Suppressor macrophage treated with lipopolysaccharide for 1 hour (primary cell): ENCODE results near the gene JUNB.
"Not testable (repeated sequence)": the region's sequence is repeated elsewhere in the genome, so short reads cannot be mapped to it uniquely, and the experiment has no call there.

ENCODE experiments used
- DNase-seq, 3 donors: peaks; one replicate each; pipeline ENCODE4 v3.0.0-alpha.2; 2020 to 2022

JUNB gene

DNA sequence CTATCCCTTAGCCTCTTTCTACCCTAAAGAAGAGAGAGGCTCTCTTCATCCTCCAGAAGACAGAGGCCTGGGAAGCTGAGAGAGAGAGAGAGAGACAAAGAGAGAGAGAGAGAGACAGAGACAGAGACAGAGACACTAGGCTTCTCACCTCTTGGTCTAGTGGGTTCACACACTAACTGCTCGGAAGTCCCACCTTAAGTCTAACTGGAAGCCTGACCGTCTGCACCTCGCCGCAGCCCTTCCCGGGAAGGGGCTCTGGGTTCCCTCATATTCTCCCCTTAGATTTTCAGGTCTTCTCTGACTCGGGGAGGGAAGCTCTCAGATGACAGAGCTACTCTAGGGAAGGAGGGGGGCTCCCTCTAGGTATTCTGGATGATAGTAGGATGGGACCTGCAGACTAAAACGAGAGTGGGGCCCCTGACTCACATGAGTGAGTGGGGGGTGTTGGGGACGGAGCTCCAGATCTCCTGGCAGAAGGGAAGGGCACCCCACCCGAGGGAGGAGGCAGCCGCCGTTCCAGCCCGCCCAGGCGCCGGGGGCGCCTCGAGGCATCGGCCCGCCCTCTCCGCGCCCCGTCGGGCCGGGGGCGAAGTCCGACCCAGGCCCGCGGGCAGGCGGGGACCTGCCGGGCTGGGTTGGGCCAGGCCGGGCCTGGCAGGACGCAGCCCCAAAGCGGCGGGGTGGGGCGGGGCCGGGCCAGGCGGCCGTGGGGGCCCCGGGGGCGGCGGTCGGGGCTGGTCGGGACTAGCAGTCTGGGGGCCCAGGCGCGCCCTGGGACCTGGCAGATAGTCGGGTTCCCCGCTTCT is 2.0 kb upstream of the JUNB start:
- no peak for DNase-seq

DNA sequence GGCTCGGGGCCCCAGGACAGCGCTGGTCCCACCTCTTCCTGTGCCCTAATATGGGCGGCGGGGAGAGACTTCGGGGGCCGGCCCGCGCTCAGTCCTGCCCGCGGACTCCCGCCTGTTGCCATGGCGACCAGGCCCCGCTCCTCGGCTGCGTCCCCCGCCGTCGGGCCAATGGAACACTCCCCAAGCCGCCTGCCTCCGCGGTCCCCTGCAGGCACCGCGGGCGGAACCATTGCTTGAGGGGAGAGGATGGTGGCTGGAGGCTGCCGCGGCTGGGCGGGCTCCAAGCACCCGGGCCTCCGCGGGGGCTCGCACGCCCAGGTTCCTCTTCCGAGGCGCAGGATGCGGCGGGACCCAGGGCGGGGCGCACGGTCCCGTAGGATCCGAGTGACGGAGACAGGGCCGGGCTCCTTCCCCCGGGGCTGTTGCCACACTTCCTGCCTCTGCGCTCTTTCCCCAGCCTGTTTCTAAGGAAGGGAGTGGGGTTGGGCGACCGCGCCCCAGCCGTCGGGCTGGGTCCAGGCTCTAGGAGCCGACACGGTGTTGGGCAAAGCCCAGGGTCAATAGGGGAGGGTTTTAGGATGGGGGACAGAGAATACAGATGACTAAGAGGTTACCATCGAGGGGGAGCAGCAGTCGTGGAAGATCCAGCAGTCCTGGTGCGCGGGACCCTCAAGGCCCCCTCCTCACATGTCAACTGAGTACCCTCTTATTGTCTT is 1.2 kb upstream of the JUNB start:
- peak; percentile 99 to 100 (median 100) for DNase-seq

DNA sequence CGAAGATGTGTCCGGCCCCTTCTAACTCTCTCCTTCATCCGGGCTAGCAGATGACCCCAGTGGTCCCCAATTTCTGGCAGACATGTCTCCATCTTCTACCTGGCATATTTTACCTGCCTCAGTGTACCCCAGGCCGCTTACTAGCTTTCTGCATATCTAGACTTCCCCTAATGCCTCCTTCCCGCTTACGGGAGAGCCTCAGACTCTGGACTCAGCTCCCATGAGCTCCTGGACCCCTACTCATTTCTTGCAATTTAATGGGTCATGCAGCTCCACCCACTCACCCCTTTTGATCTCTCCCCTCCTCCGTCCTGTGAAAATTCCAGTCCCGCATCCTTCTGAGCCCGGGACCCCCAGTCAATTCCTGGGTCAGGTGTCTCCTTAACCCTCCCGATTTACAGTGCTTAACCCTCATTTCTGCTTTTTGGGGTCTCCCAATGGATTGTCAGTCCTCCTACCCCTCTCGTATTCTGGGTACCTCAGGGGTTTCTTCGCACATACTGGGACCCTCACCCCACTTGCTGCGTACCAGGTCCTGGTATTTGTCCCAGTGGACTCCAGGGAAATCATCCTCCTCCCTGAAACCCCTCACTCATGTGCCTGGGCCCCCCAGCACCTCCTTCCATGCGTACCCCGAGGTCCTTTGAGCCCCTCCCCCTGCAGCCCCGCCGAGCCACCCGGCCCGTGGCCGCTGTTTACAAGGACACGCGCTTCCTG is 500 bp upstream of the JUNB start:
- DNase-seq: peak in 2 of 3 donors; percentile 33 to 48

DNA sequence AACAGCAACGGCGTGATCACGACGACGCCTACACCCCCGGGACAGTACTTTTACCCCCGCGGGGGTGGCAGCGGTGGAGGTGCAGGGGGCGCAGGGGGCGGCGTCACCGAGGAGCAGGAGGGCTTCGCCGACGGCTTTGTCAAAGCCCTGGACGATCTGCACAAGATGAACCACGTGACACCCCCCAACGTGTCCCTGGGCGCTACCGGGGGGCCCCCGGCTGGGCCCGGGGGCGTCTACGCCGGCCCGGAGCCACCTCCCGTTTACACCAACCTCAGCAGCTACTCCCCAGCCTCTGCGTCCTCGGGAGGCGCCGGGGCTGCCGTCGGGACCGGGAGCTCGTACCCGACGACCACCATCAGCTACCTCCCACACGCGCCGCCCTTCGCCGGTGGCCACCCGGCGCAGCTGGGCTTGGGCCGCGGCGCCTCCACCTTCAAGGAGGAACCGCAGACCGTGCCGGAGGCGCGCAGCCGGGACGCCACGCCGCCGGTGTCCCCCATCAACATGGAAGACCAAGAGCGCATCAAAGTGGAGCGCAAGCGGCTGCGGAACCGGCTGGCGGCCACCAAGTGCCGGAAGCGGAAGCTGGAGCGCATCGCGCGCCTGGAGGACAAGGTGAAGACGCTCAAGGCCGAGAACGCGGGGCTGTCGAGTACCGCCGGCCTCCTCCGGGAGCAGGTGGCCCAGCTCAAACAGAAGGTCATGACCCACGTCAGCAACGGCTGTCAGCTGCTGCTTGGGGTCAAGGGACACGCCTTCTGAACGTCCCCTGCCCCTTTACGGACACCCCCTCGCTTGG is 966 bp downstream of the JUNB start:
- DNase-seq: peak; percentile 70 to 81 (median 77)

DNA sequence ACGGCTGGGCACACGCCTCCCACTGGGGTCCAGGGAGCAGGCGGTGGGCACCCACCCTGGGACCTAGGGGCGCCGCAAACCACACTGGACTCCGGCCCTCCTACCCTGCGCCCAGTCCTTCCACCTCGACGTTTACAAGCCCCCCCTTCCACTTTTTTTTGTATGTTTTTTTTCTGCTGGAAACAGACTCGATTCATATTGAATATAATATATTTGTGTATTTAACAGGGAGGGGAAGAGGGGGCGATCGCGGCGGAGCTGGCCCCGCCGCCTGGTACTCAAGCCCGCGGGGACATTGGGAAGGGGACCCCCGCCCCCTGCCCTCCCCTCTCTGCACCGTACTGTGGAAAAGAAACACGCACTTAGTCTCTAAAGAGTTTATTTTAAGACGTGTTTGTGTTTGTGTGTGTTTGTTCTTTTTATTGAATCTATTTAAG is 1.6 kb downstream of the JUNB start:
- no peak for DNase-seq

DNA sequence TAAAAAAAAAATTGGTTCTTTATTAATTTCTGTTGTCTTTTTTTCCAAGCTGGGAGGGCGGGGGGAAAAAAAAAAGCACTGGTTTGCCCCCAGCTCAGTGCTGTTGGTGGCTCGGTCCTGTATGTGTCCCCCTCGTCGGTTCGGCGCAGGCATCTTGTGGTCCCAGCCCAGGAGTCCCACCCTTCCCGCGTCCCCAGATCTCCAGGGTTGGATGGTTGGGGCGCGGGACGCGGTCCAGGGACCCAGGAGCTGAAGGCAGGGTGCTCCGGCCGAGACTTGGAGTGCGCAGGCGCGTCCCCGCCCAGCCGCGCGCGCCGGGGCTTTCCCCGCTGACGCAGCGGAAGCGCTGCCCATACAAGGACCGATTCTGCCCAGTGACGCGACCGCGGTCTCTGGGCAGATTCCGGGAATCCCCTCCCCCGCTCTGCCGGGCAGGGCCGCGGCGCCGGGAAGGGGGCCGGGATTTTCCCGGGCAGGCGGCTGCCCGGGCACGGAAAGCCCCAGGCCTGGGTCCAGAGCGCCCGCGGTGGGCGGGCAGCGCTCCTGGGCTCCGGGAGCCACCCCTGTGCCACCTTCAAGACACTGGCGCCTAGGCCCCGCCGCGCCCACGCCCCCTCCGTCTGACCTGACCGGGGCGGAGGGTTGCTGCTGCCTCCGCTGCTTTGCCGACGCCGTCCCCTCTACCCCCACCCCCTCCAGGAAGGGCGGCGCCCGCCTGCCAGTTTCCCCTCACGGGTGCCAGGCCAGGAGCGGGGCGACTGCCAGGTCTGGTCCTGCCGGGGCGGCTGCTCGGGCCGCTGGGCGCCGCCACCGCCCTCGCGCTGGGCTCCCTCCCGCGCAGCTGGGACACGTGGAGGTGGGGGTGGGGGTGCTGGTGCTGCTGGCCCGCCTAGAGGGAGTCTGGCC is 2.3 kb downstream of the JUNB start:
- DNase-seq: peak; percentile 98 to 99 (median 98)

DNA sequence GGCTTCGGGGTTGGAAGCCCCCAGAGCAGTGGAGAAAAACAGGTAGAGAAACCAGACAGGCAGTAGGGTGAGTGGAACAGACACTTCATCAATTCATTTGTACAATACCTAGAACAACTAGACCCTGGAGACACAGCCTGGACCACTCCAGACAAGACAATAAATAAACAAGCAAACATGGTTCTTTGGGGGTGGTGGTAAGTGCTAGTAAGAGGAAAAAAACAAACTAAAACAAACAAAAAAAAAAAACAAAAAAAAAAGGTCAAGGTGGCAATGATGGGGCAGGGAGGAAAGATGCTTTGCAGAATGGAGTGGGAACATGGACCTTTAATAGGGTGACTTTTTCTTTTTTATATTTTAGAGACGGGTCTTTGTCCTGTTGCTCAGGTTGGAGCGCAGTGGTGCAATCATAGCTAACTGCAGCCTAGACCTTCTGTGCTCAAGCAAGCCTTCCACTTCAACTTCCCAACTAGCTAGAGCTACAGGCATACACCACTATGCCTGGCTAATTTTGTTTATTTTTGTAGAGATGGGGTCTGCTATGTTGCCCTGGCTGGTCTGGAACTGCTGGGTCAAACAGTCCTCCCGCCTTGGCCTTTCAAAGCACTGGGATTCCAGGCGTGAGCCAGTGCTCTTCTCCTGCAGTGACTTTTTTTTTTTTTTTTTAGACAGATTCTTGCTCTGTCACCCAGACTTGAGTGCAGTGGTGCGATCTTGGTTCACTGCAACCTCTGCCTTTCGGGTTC is 3.1 kb downstream of the JUNB start:
- DNase-seq: peak in 2 of 3 donors; percentile 27 to 34

DNA sequence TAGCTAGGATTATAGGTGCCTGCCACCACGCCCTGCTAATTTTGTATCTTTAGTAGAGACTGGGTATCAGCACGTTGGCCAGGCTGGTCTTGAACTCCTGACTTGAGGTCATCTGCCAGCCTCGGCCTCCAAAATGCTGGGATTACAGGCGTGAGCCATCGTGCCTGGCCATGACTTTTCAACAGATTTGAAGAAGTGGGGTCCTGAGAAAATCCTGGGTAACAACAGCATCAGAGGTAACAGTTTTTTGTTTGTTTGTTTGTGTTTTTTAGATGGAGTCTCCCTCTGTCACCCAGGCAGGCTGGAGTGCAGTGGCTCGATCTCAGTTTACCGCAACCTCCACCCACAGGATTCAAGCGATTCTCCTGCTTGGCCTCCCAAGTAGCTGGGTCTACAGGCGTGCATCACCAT is 3.7 kb downstream of the JUNB start:
- DNase-seq: no peak

DNA sequence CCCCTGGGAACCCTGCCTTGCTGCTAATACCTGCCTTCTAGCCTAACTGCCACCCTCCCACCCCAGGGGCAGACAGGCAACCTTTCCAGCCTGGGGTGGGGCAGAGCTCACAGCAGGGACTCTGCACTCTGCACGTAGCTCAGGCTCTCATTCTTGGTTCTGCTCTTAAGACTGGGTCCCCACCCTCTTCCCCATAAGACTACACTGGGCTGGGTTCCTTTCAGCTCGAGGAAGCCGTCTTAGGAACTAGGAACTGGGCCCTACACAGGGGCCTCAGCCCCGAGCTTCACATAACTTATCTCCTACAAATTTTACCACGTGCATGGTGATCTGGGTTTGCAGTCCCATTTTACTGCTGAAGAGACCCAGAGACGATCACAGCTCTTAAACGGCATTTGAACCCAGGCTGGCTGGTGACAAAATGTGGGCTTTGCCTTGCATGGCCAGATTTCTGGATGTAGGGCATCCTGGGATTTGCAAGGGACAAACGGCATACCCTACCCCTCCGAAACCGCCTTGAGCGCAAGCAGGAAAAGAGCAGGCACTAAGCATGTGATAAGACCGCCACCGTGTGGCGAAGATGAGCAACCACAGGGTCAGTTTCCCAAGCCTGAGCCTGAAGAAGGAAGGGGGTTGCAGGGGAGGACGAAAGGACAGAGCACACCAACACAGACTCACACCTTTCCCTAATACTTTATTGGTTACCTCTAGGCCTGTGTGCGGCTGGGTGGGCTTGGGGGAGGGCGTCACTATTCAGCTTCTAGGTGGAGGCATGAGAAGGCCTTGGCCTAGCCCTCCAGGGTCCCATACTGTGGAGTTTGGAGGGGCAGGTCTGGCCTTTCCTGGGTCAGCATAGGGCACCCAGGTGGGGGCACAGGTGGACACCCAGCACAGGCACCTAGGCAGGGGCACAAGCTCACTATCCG is 5.1 kb downstream of the JUNB start:
- DNase-seq: peak; percentile 88 to 90 (median 89)

DNA sequence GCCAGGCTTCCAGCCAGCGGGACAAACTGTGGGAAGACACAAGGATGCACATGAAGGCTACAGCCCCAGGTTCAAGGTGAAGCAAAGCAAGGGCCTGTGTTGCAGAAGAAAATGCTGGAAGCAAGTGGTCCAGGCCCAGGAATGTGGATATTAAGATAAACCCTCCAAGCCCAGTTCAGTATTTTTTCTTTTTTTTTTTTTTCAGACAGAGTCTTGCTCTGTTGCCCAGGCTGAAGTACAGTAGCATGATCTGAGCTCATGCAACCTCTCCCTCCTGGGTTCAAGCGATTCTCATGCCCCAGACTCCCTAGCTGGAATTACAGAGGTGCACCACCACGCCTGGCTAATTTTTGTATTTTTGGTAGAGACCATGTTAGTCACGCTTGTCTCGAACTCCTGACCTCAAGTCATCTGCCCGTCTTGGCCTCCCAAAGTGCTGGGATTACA is 5.9 kb downstream of the JUNB start:
- no peak for DNase-seq

DNA sequence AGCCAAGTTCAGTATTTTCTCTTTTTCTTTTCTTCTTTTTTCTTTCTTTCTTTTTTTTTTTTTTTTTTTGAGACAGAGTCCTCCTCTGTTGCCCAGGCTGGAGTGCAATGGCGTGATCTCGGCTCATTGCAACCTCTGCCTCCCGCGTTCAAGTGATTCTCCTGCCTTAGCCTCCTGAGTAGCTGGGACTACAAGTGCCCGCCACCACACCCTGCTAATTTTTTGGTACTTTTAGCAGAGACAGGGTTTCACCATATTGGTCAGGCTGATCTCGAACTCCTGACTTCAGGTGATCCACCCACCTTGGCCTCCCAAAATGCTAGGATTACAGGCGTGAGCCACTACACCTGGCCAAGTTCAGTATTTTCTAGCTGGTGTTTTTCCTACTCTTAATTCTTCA is 6.3 kb downstream of the JUNB start:
- DNase-seq: not testable (repeated sequence)

DNA sequence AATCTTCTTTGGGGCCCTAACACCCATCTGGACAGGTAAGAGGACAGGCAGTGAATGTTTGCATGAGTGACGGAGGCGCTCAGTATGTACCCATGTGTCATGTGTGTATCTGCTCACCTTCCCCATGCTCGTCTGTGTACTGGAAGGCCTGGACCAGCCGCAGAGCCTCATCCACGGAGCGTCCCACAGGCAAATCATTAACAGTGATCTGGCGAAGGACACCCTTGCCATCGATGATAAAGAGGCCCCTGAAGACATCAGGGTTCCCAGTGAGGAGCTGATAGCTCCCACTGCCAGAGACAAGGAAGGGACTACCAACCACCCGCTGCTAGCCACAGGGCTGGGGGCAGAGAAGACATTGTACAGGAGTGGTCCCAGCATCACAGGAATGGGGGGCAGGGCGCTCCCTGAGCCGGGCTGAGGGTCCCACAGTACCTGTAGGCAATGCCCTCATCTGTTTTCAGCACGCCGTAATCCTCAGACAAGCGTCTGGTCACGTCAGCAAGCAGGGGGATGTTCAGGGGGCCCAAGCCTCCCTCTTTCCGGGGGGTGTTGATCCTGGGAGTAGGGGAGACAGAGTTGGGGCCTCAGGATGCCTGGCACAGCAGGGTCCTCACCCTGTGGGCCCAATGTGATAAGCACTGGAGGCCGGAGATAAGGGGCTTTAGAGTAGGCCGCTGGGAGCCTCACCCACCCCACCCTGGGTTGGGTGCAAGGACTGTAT is 8.6 kb downstream of the JUNB start:
- DNase-seq: peak in 1 of 3 donors; percentile 13

DNA sequence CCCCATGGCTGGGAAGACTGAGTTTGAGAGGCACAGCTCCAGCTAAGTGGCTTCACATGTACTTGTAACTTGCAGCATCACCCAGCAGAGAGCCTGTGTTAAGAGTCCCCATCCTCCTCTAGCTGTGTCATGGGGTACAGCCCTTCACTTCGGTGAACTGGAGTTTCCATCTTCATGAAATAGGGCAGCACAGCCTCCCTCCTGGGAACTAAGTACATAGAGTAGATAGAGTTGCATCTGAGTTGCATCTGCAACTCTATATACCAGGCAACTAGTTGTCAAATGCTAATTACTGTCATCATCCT is 9.1 kb downstream of the JUNB start:
- DNase-seq: peak; percentile 64 to 71 (median 69)

DNA sequence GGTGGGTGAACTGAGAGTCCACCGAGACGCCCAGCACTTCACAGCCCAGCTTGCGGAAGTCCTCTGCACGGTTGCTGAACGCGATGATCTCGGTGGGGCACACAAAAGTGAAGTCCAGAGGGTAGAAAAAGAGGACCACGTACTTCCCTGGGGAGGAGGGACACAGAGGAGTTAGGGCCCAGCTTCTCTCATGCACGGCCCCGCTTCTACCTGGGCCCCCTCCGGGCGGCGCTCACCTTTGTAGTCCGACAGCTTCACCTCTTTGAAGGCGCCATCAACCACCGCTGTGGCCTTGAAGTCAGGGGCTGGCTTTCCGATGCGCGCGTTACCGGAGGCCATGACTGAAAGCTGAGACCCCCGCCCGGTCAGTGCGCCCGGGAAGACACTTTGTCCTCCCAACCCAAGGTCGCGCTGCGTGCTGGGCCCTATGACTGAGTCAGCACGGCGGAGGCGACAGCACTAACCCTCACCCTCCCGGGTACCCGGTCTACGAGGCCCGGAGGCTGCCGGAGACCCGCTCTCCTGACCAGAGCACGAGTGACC is 9.7 kb downstream of the JUNB start:
- peak in 2 of 3 donors; percentile 13 to 17 for DNase-seq

DNA sequence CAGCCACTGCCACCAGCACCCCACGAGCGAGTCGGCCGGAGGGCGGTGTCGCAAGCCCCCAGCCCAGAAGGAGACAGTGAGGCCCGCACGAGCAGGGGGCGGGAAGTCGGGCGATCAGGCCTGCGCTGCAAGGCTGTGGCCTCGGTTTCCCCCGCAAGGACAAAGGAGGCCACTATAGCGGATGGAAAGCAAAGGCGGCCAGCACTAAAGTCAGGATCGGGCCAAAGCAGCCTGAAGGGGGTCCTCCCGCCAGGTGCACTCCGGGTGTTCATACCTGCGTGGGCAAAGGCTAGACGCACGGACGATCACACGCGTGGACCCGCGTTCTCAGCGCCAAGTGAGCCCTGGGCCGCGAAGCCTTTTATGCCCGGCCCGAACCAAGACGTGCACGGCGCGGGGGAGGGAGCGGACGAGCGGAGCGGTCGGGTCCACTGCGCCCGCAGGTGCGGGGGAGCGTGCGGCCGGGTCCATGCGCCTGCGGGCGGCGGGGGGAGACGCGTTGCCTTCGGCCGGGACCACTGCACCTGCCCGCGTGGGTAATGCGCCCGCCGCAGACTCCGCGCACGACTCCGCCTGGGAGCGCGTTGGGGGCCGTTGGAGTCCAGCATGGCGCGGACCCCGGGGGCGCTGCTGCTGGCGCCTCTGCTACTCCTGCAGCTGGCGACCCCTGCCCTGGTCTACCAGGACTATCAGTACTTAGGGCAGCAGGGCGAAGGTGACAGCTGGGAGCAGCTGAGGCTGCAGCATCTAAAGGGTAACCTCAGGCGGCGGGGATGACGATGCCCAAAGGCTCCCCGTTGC is 10.4 kb downstream of the JUNB start, which contains the start of the genes PRDX2 and THSD8:
Gene PRDX2 (minus strand): TSS at position 335 of the 801 bp plus-strand sequence. CDS start 539 bp downstream, outside the sequence.
Gene THSD8 (plus strand): TSS at position 604 of the 801 bp plus-strand sequence. CDS start 3 bp downstream, at position 607.
- peak; percentile 41 to 62 (median 42) for DNase-seq

DNA sequence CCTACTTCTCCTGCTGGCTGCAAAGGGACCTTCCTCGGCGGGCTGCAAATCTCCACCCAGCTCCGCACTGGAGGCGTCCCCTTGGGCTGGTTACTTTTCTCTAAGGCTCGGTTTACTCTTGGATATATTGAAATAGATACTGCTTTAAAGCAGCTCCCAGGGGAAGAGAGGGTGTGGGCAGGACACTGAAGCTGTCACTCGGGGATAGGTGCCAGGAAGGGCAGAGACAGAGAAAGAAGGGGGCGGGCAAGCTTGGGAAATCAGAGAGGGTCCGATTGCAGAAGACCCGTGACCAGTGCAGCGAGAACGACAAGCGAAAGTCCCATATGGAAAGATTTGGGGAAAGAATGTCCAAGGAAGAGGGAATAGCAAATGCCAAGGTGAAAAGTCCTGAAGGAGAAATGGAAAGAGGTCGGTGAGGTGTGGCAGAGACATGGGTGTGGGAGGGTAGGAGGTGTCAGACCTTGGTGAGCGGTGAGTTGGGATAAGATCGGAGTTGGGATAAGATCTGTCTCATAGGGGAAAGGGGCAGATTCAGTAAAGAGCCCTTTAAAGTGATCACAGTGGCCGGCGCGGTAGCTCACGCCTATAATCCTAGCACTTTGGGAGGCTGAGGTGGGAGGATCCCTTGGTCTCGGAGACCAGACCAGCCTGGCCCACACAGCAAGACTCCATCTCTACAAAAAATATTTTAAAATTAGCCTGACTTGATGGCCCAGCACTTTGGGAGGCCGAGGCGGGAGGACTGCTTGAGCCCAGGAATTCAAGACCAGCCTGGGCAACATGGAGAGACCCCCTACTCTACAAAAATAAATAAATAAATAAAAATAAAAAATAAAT is 11.2 kb downstream of the JUNB start:
- peak; percentile 27 to 41 (median 31) for DNase-seq
